Measurements from ENCODE around the gene CDK5RAP2.
"Not testable (repeated sequence)": the region's sequence is repeated elsewhere in the genome, so short reads cannot be mapped to it uniquely, and the experiment has no call there.

CDK5RAP2 gene

GRCh38 chr9:120536949-120537640 is 42.9 kb downstream of the CDK5RAP2 start:
- no peak for DNase-seq
- Mint-ChIP-seq H3K4me1 (no peaks in the 10 kb centered on the region), H3K9me3 (no peaks in the 10 kb centered on the region), H3K27me3 (no peaks in the 10 kb centered on the region), H3K4me3 (no peak overlapping the region), H3K27ac (no peak overlapping the region)
- no peak for ATAC-seq

- ATAC-seq (no peak), DNase-seq (no peak)
- H3K4me3 Mint-ChIP-seq, result no peak overlapping the region
- H3K9me3 Mint-ChIP-seq, result no peaks in the 10 kb centered on the region
- no peaks in the 10 kb centered on the region for H3K27me3 Mint-ChIP-seq
- no peak overlapping the region for H3K27ac Mint-ChIP-seq
- H3K4me1 Mint-ChIP-seq, result no peaks in the 10 kb centered on the region
These were observed 43.9 kb downstream of the CDK5RAP2 start for GRCh38 chr9:120536094-120536493.

- no peak for DNase-seq
- no peak overlapping the region for H3K27ac Mint-ChIP-seq
- no peaks in the 10 kb centered on the region for H3K9me3 Mint-ChIP-seq
- no peaks in the 10 kb centered on the region for H3K4me1 Mint-ChIP-seq
- no peak for ATAC-seq
- no peaks in the 10 kb centered on the region for H3K27me3 Mint-ChIP-seq
- no peak overlapping the region for H3K4me3 Mint-ChIP-seq
These were observed 45.7 kb downstream of the CDK5RAP2 start for GRCh38 chr9:120534266-120534665.

GRCh38 chr9:120532891-120533290 is 47.1 kb downstream of the CDK5RAP2 start:
- no peaks in the 10 kb centered on the region for H3K4me1 Mint-ChIP-seq
- no peak overlapping the region for H3K27ac Mint-ChIP-seq
- H3K4me3 Mint-ChIP-seq, result no peak overlapping the region
- no peak for ATAC-seq
- DNase-seq, result no peak
- H3K9me3 Mint-ChIP-seq, result no peaks in the 10 kb centered on the region
- no peaks in the 10 kb centered on the region for H3K27me3 Mint-ChIP-seq

GRCh38 chr9:120532475-120532874 is 47.5 kb downstream of the CDK5RAP2 start:
- DNase-seq (no peak), ATAC-seq (no peak)
- H3K9me3 Mint-ChIP-seq, result no peaks in the 10 kb centered on the region
- no peaks in the 10 kb centered on the region for H3K4me1 Mint-ChIP-seq
- no peak overlapping the region for H3K27ac Mint-ChIP-seq
- no peaks in the 10 kb centered on the region for H3K27me3 Mint-ChIP-seq
- no peak overlapping the region for H3K4me3 Mint-ChIP-seq

GRCh38 chr9:120531683-120532300 is 48.2 kb downstream of the CDK5RAP2 start:
- Mint-ChIP-seq H3K9me3 (no peaks in the 10 kb centered on the region), H3K4me3 (no peak overlapping the region), H3K27me3 (no peaks in the 10 kb centered on the region), H3K27ac (no peak overlapping the region), H3K4me1 (no peaks in the 10 kb centered on the region)
- DNase-seq, result no peak
- no peak for ATAC-seq

- H3K9me3 Mint-ChIP-seq, H3K27me3 Mint-ChIP-seq, H3K27ac Mint-ChIP-seq, H3K4me1 Mint-ChIP-seq, H3K4me3 Mint-ChIP-seq, ATAC-seq, DNase-seq: not testable (repeated sequence)
These were observed 49.6 kb downstream of the CDK5RAP2 start for GRCh38 chr9:120530220-120530832.

GRCh38 chr9:120528829-120529228 is 51.1 kb downstream of the CDK5RAP2 start:
- Mint-ChIP-seq H3K9me3 (no peaks in the 10 kb centered on the region), H3K27ac (no peak overlapping the region), H3K4me1 (no peaks in the 10 kb centered on the region), H3K4me3 (no peak overlapping the region), H3K27me3 (no peaks in the 10 kb centered on the region)
- DNase-seq (no peak), ATAC-seq (no peak)

GRCh38 chr9:120528327-120528726 is 51.6 kb downstream of the CDK5RAP2 start:
- no peak for DNase-seq
- no peaks in the 10 kb centered on the region for H3K27me3 Mint-ChIP-seq
- H3K4me1 Mint-ChIP-seq, result no peaks in the 10 kb centered on the region
- H3K27ac Mint-ChIP-seq, result no peak overlapping the region
- no peak overlapping the region for H3K4me3 Mint-ChIP-seq
- H3K9me3 Mint-ChIP-seq, result no peaks in the 10 kb centered on the region
- ATAC-seq, result no peak

- ATAC-seq (no peak), DNase-seq (no peak)
- no peaks in the 10 kb centered on the region for H3K4me1 Mint-ChIP-seq
- H3K9me3 Mint-ChIP-seq, result no peaks in the 10 kb centered on the region
- peak overlapping the region in 1 of 2 donors; percentile 1 for H3K27ac Mint-ChIP-seq
- H3K4me3 Mint-ChIP-seq, result no peak overlapping the region
- H3K27me3 Mint-ChIP-seq, result no peaks in the 10 kb centered on the region
These were observed 53.4 kb downstream of the CDK5RAP2 start for GRCh38 chr9:120526534-120526933.

- Mint-ChIP-seq H3K4me3 (no peak overlapping the region), H3K27ac (no peak overlapping the region), H3K4me1 (no peaks in the 10 kb centered on the region), H3K9me3 (no peaks in the 10 kb centered on the region), H3K27me3 (no peaks in the 10 kb centered on the region)
- no peak for ATAC-seq
- DNase-seq, result no peak
These were observed 55.1 kb downstream of the CDK5RAP2 start for GRCh38 chr9:120524863-120525262.

GRCh38 chr9:120524038-120524437 is 55.9 kb downstream of the CDK5RAP2 start:
- Mint-ChIP-seq H3K4me1 (no peaks in the 10 kb centered on the region), H3K9me3 (no peaks in the 10 kb centered on the region), H3K27me3 (no peaks in the 10 kb centered on the region), H3K27ac (no peak overlapping the region), H3K4me3 (no peak overlapping the region)
- no peak for DNase-seq
- ATAC-seq, result no peak

- H3K4me1 Mint-ChIP-seq, result no peaks in the 10 kb centered on the region
- H3K9me3 Mint-ChIP-seq, result no peaks in the 10 kb centered on the region
- H3K27ac Mint-ChIP-seq, result no peak overlapping the region
- H3K4me3 Mint-ChIP-seq, result no peak overlapping the region
- ATAC-seq, result no peak
- no peaks in the 10 kb centered on the region for H3K27me3 Mint-ChIP-seq
- no peak for DNase-seq
These were observed 57.4 kb downstream of the CDK5RAP2 start for GRCh38 chr9:120522558-120522957.

- H3K4me1 Mint-ChIP-seq, result no peaks in the 10 kb centered on the region
- H3K9me3 Mint-ChIP-seq, result no peaks in the 10 kb centered on the region
- H3K4me3 Mint-ChIP-seq, result no peak overlapping the region
- ATAC-seq (no peak), DNase-seq (no peak)
- no peaks in the 10 kb centered on the region for H3K27me3 Mint-ChIP-seq
- H3K27ac Mint-ChIP-seq, result no peak overlapping the region
These were observed 57.9 kb downstream of the CDK5RAP2 start for GRCh38 chr9:120522032-120522431.

- H3K4me3 Mint-ChIP-seq, result no peak overlapping the region
- DNase-seq (no peak), ATAC-seq (no peak)
- no peaks in the 10 kb centered on the region for H3K4me1 Mint-ChIP-seq
- H3K9me3 Mint-ChIP-seq, result no peaks in the 10 kb centered on the region
- H3K27ac Mint-ChIP-seq, result peak overlapping the region; percentile 30 to 52
- no peaks in the 10 kb centered on the region for H3K27me3 Mint-ChIP-seq
These were observed 58.9 kb downstream of the CDK5RAP2 start for GRCh38 chr9:120521101-120521500.

- not testable (repeated sequence) for H3K4me3 Mint-ChIP-seq, H3K4me1 Mint-ChIP-seq
These were observed 64.0 kb downstream of the CDK5RAP2 start for GRCh38 chr9:120515996-120516395.

More at GRCh38 chr9:120515996-120516395, 64.0 kb downstream of the CDK5RAP2 start:
- not testable (repeated sequence) for H3K27me3 Mint-ChIP-seq, DNase-seq, H3K27ac Mint-ChIP-seq, H3K9me3 Mint-ChIP-seq, ATAC-seq
